ENCODE data around the gene KLHL18.
"Not testable (repeated sequence)": the region's sequence is repeated elsewhere in the genome, so short reads cannot be mapped to it uniquely, and the experiment has no call there.

The KLHL18 gene

GRCh38 chr3:47296562-47297302 is 14.0 kb downstream of the KLHL18 start:
- no peak overlapping the region for H3K27ac ChIP-seq (ENCODE audit: low read length)
- peaks cover 0 to 14% of the 10 kb centered on the region in 2 donors for H3K4me1 ChIP-seq (ENCODE audit: control insufficient read depth in 1 of 2, insufficient read depth in 2 of 2, low read length in 2 of 2)
- H3K9me3 ChIP-seq (ENCODE audit: control insufficient read depth in 1 of 2, low read length in 2 of 2) = no peaks in the 10 kb centered on the region
- H3K27me3 ChIP-seq (ENCODE audit: low read depth, low read length) = no peaks in the 10 kb centered on the region
- no peak overlapping the region for H3K4me3 ChIP-seq (ENCODE audit: low read depth in 1 of 2, low read length in 2 of 2)
- peaks cover 0 to 10% of the 10 kb centered on the region in 2 donors for H3K36me3 ChIP-seq (ENCODE audit: control insufficient read depth in 1 of 2, insufficient read depth in 2 of 2, low read length in 2 of 2)

DNA sequence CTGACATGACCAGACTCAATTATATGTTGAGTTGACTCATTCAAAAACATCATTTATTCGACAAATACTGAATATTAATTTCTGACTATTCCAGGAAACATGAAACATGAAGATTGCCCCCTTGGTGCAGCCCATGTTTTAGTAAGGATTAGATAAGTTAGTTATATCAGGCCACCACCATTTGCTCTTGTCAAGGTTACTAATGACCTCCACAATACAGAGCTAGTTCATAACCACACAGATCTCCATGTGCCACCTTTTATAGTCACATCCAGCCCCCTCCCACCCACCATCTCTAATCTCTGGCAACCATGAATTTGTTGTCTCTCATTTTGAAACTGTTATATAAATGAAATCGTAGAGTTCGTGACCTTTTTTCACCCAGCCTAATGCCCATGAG is 15.7 kb downstream of the KLHL18 start:
- no peak overlapping the region for H3K4me3 ChIP-seq (ENCODE audit: low read depth in 1 of 2, low read length in 2 of 2)
- H3K27ac ChIP-seq (ENCODE audit: low read length) = no peak overlapping the region
- H3K9me3 ChIP-seq (ENCODE audit: control insufficient read depth in 1 of 2, low read length in 2 of 2) = no peaks in the 10 kb centered on the region
- peaks cover 0 to 14% of the 10 kb centered on the region in 2 donors for H3K4me1 ChIP-seq (ENCODE audit: control insufficient read depth in 1 of 2, insufficient read depth in 2 of 2, low read length in 2 of 2)
- no peaks in the 10 kb centered on the region for H3K27me3 ChIP-seq (ENCODE audit: low read depth, low read length)
- H3K36me3 ChIP-seq (ENCODE audit: control insufficient read depth in 1 of 2, insufficient read depth in 2 of 2, low read length in 2 of 2) = peaks cover 10 to 12% of the 10 kb centered on the region in 2 donors

- Histone ChIP-seq H3K4me1 (ENCODE audit: control insufficient read depth in 1 of 2, insufficient read depth in 2 of 2, low read length in 2 of 2) (peaks cover 0 to 14% of the 10 kb centered on the region in 2 donors), H3K27ac (ENCODE audit: low read length) (no peak overlapping the region), H3K36me3 (ENCODE audit: control insufficient read depth in 1 of 2, insufficient read depth in 2 of 2, low read length in 2 of 2) (peaks cover 10 to 13% of the 10 kb centered on the region in 2 donors), H3K4me3 (ENCODE audit: low read depth in 1 of 2, low read length in 2 of 2) (no peak overlapping the region), H3K9me3 (ENCODE audit: control insufficient read depth in 1 of 2, low read length in 2 of 2) (no peaks in the 10 kb centered on the region), H3K27me3 (ENCODE audit: low read depth, low read length) (no peaks in the 10 kb centered on the region)
Observed at GRCh38 chr3:47299381-47300318, 16.9 kb downstream of the KLHL18 start.

DNA sequence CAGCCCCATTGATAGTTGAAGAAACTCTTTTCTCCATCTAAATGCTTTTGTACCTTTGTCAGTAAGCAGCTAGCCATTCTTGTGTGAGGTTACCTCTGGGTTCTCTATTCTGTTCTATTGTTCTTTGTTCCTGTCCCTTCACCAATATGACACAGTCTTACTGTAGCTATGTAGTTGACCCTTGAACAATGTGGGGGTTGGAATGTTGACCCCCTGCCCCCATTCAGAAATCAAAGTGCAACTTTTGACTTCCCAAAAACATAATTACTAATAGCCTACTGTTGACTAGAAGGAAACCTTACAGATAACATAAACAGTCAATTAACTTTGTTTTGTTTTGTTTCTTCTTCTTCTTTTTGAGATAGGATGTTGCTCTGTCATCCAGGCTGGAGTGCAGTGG is 18.7 kb downstream of the KLHL18 start:
- H3K9me3 ChIP-seq (ENCODE audit: control insufficient read depth in 1 of 2, low read length in 2 of 2) = no peaks in the 10 kb centered on the region
- H3K27ac ChIP-seq (ENCODE audit: low read length) = no peak overlapping the region
- H3K27me3 ChIP-seq (ENCODE audit: low read depth, low read length) = no peaks in the 10 kb centered on the region
- peaks cover 0 to 11% of the 10 kb centered on the region in 2 donors for H3K4me1 ChIP-seq (ENCODE audit: control insufficient read depth in 1 of 2, insufficient read depth in 2 of 2, low read length in 2 of 2)
- no peak overlapping the region for H3K4me3 ChIP-seq (ENCODE audit: low read depth in 1 of 2, low read length in 2 of 2)
- peaks cover 5 to 13% of the 10 kb centered on the region in 2 donors for H3K36me3 ChIP-seq (ENCODE audit: control insufficient read depth in 1 of 2, insufficient read depth in 2 of 2, low read length in 2 of 2)

- Histone ChIP-seq H3K4me3 (ENCODE audit: low read depth in 1 of 2, low read length in 2 of 2) (no peak overlapping the region), H3K36me3 (ENCODE audit: control insufficient read depth in 1 of 2, insufficient read depth in 2 of 2, low read length in 2 of 2) (peaks cover 3 to 13% of the 10 kb centered on the region in 2 donors), H3K4me1 (ENCODE audit: control insufficient read depth in 1 of 2, insufficient read depth in 2 of 2, low read length in 2 of 2) (no peaks in the 10 kb centered on the region), H3K27ac (ENCODE audit: low read length) (no peak overlapping the region), H3K9me3 (ENCODE audit: control insufficient read depth in 1 of 2, low read length in 2 of 2) (no peaks in the 10 kb centered on the region), H3K27me3 (ENCODE audit: low read depth, low read length) (no peaks in the 10 kb centered on the region)
Observed at GRCh38 chr3:47306022-47306421, 23.3 kb downstream of the KLHL18 start.

GRCh38 chr3:47309231-47309630 is 26.5 kb downstream of the KLHL18 start:
- H3K9me3 ChIP-seq (ENCODE audit: control insufficient read depth in 1 of 2, low read length in 2 of 2); H3K4me3 ChIP-seq (ENCODE audit: low read depth in 1 of 2, low read length in 2 of 2); H3K27me3 ChIP-seq (ENCODE audit: low read depth, low read length); H3K36me3 ChIP-seq (ENCODE audit: control insufficient read depth in 1 of 2, insufficient read depth in 2 of 2, low read length in 2 of 2); H3K27ac ChIP-seq (ENCODE audit: low read length); H3K4me1 ChIP-seq (ENCODE audit: control insufficient read depth in 1 of 2, insufficient read depth in 2 of 2, low read length in 2 of 2): not testable (repeated sequence)

- no peaks in the 10 kb centered on the region for H3K9me3 ChIP-seq (ENCODE audit: control insufficient read depth in 1 of 2, low read length in 2 of 2)
- no peak overlapping the region for H3K27ac ChIP-seq (ENCODE audit: low read length)
- H3K4me1 ChIP-seq (ENCODE audit: control insufficient read depth in 1 of 2, insufficient read depth in 2 of 2, low read length in 2 of 2) = peaks cover 0 to 11% of the 10 kb centered on the region in 2 donors
- H3K36me3 ChIP-seq (ENCODE audit: control insufficient read depth in 1 of 2, insufficient read depth in 2 of 2, low read length in 2 of 2) = peaks cover 0 to 3% of the 10 kb centered on the region in 2 donors
- H3K27me3 ChIP-seq (ENCODE audit: low read depth, low read length) = no peaks in the 10 kb centered on the region
- H3K4me3 ChIP-seq (ENCODE audit: low read depth in 1 of 2, low read length in 2 of 2) = no peak overlapping the region
Observed at GRCh38 chr3:47310391-47310790, 27.6 kb downstream of the KLHL18 start.

- Histone ChIP-seq H3K9me3 (ENCODE audit: control insufficient read depth in 1 of 2, low read length in 2 of 2) (no peaks in the 10 kb centered on the region), H3K36me3 (ENCODE audit: control insufficient read depth in 1 of 2, insufficient read depth in 2 of 2, low read length in 2 of 2) (no peaks in the 10 kb centered on the region), H3K4me3 (ENCODE audit: low read depth in 1 of 2, low read length in 2 of 2) (no peak overlapping the region), H3K27me3 (ENCODE audit: low read depth, low read length) (no peaks in the 10 kb centered on the region), H3K27ac (ENCODE audit: low read length) (no peak overlapping the region), H3K4me1 (ENCODE audit: control insufficient read depth in 1 of 2, insufficient read depth in 2 of 2, low read length in 2 of 2) (peaks cover 0 to 20% of the 10 kb centered on the region in 2 donors)
Observed at GRCh38 chr3:47313341-47314055, 30.8 kb downstream of the KLHL18 start.

- H3K27ac ChIP-seq (ENCODE audit: low read length) = no peak overlapping the region
- no peaks in the 10 kb centered on the region for H3K9me3 ChIP-seq (ENCODE audit: control insufficient read depth in 1 of 2, low read length in 2 of 2)
- H3K36me3 ChIP-seq (ENCODE audit: control insufficient read depth in 1 of 2, insufficient read depth in 2 of 2, low read length in 2 of 2) = no peaks in the 10 kb centered on the region
- peaks cover 0 to 27% of the 10 kb centered on the region in 2 donors for H3K4me1 ChIP-seq (ENCODE audit: control insufficient read depth in 1 of 2, insufficient read depth in 2 of 2, low read length in 2 of 2)
- H3K27me3 ChIP-seq (ENCODE audit: low read depth, low read length) = no peaks in the 10 kb centered on the region
- no peak overlapping the region for H3K4me3 ChIP-seq (ENCODE audit: low read depth in 1 of 2, low read length in 2 of 2)
Observed at GRCh38 chr3:47314056-47314764, 31.5 kb downstream of the KLHL18 start.

DNA sequence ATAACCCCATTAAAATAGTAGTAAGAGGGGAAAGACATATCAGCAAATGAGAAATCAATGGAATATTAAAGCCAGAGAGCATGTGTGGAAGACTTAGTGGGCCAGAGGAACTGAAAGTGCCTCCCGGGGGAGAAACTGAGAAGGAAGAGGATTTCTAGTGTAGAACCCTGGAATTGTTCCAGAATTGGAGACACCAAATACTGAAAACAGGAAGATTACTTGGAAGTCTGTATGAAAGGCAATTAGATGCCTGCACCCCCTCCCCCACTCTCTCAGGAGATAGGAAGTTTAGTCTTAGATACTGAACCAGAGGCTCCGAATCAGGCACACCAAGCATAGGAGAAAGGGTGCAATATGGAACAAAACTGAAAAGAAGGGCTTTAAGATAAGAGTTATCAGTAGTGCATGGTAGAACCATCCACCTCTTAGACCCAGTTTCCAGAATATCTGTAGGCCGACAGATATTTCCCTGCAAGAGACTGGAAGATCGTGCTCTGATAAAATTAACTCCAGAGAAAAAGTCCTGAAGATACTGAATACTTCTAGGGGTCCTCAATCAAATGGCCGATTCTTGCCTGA is 32.4 kb downstream of the KLHL18 start:
- Histone ChIP-seq H3K36me3 (ENCODE audit: control insufficient read depth in 1 of 2, insufficient read depth in 2 of 2, low read length in 2 of 2) (peaks cover 0 to 3% of the 10 kb centered on the region in 2 donors), H3K4me1 (ENCODE audit: control insufficient read depth in 1 of 2, insufficient read depth in 2 of 2, low read length in 2 of 2) (peaks cover 0 to 33% of the 10 kb centered on the region in 2 donors), H3K27me3 (ENCODE audit: low read depth, low read length) (no peaks in the 10 kb centered on the region), H3K27ac (ENCODE audit: low read length) (no peak overlapping the region), H3K4me3 (ENCODE audit: low read depth in 1 of 2, low read length in 2 of 2) (no peak overlapping the region), H3K9me3 (ENCODE audit: control insufficient read depth in 1 of 2, low read length in 2 of 2) (no peaks in the 10 kb centered on the region)

All from muscle layer of duodenum (tissue), 2 donors.